ENCODE measurements around the gene CSTB. TPM values are rescaled to one million over a fixed set of nuclear protein-coding genes. Genes with fewer than 3 reads are reported as not detected.
A peak's percentile ranks its signal among the peaks of the same experiment; 100 is the strongest.

CSTB gene
- total RNA-seq, 1 donor from 2014 or later: 32.7 TPM

GRCh38 chr21:43771698-43772424 is 4.2 kb downstream of the CSTB start:
- Mint-ChIP-seq H3K4me1 (ENCODE audit: low read depth, unreplicated experiment) (peaks cover 35% of the 10 kb centered on the region), H3K4me3 (ENCODE audit: unreplicated experiment) (peak overlapping the region; percentile 57), H3K36me3 (ENCODE audit: unreplicated experiment) (peaks cover 5% of the 10 kb centered on the region), H3K27ac (ENCODE audit: unreplicated experiment) (peak overlapping the region; percentile 72), H3K27me3 (ENCODE audit: unreplicated experiment) (peaks cover 11% of the 10 kb centered on the region), H3K9me3 (ENCODE audit: unreplicated experiment) (peaks cover 6% of the 10 kb centered on the region)
- no peak for TF ChIP-seq CTCF (IDR thresholded peaks at IDR 0.05; ENCODE audit: partially characterized antibody, unreplicated experiment)
- no peak for DNase-seq

GRCh38 chr21:43771199-43771675 is 4.9 kb downstream of the CSTB start:
- Mint-ChIP-seq H3K9me3 (ENCODE audit: unreplicated experiment) (peaks cover 6% of the 10 kb centered on the region), H3K36me3 (ENCODE audit: unreplicated experiment) (peaks cover 5% of the 10 kb centered on the region), H3K4me1 (ENCODE audit: low read depth, unreplicated experiment) (peaks cover 39% of the 10 kb centered on the region), H3K4me3 (ENCODE audit: unreplicated experiment) (peak overlapping the region; percentile 57), H3K27ac (ENCODE audit: unreplicated experiment) (peak overlapping the region; percentile 72), H3K27me3 (ENCODE audit: unreplicated experiment) (peaks cover 13% of the 10 kb centered on the region)
- no peak for DNase-seq
- no peak for TF ChIP-seq CTCF (IDR thresholded peaks at IDR 0.05; ENCODE audit: partially characterized antibody, unreplicated experiment)

- peaks cover 5% of the 10 kb centered on the region for H3K36me3 Mint-ChIP-seq (ENCODE audit: unreplicated experiment)
- TF ChIP-seq CTCF (IDR thresholded peaks at IDR 0.05; ENCODE audit: partially characterized antibody, unreplicated experiment): no peak
- H3K4me3 Mint-ChIP-seq (ENCODE audit: unreplicated experiment): no peak overlapping the region
- H3K9me3 Mint-ChIP-seq (ENCODE audit: unreplicated experiment): peaks cover 6% of the 10 kb centered on the region
- H3K27me3 Mint-ChIP-seq (ENCODE audit: unreplicated experiment): peaks cover 10% of the 10 kb centered on the region
- peaks cover 36% of the 10 kb centered on the region for H3K4me1 Mint-ChIP-seq (ENCODE audit: low read depth, unreplicated experiment)
- peak; percentile 46 for DNase-seq
- H3K27ac Mint-ChIP-seq (ENCODE audit: unreplicated experiment): peak overlapping the region; percentile 48
Measured at GRCh38 chr21:43770066-43770655, 5.9 kb downstream of the CSTB start.

GRCh38 chr21:43769325-43769958 is 6.7 kb downstream of the CSTB start:
- Mint-ChIP-seq H3K4me1 (ENCODE audit: low read depth, unreplicated experiment) (peaks cover 33% of the 10 kb centered on the region), H3K9me3 (ENCODE audit: unreplicated experiment) (peaks cover 6% of the 10 kb centered on the region), H3K36me3 (ENCODE audit: unreplicated experiment) (peaks cover 5% of the 10 kb centered on the region), H3K27ac (ENCODE audit: unreplicated experiment) (no peak overlapping the region), H3K27me3 (ENCODE audit: unreplicated experiment) (peaks cover 10% of the 10 kb centered on the region), H3K4me3 (ENCODE audit: unreplicated experiment) (no peak overlapping the region)
- DNase-seq: no peak
- no peak for TF ChIP-seq CTCF (IDR thresholded peaks at IDR 0.05; ENCODE audit: partially characterized antibody, unreplicated experiment)

DNA sequence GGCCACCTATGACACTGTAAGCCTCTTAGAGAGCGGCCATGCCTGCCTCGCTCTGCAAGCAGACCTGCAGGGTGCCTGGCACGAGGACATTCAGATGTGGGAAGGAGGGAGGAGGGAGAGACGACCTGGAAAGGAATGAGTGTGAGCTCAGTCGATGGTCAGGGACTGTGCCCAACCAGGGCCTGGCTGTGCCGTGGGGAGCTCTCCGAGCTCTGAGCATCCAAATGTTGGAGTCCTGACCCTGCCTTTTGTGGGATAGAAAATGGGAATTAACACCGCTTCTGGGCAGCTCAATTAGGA is 7.3 kb downstream of the CSTB start:
- TF ChIP-seq CTCF (IDR thresholded peaks at IDR 0.05; ENCODE audit: partially characterized antibody, unreplicated experiment): no peak
- peaks cover 5% of the 10 kb centered on the region for H3K36me3 Mint-ChIP-seq (ENCODE audit: unreplicated experiment)
- H3K9me3 Mint-ChIP-seq (ENCODE audit: unreplicated experiment): peaks cover 7% of the 10 kb centered on the region
- H3K27ac Mint-ChIP-seq (ENCODE audit: unreplicated experiment): peak overlapping the region; percentile 52
- H3K4me3 Mint-ChIP-seq (ENCODE audit: unreplicated experiment): peak overlapping the region; percentile 5
- DNase-seq: no peak
- peaks cover 33% of the 10 kb centered on the region for H3K4me1 Mint-ChIP-seq (ENCODE audit: low read depth, unreplicated experiment)
- H3K27me3 Mint-ChIP-seq (ENCODE audit: unreplicated experiment): peaks cover 10% of the 10 kb centered on the region
